C1 segment of cervical spinal cord (tissue), 14 donors: ENCODE results near the gene GPD1L.
"Not testable (repeated sequence)": the region's sequence is repeated elsewhere in the genome, so short reads cannot be mapped to it uniquely, and the experiment has no call there.

ENCODE experiments used
- DNase-seq, 14 donors: peaks; one replicate each; lab custom pipeline; 2025; lab: John Stamatoyannopoulos, UW

GPD1L gene

GRCh38 chr3:32105291-32106131 lies 909 bp upstream of the GPD1L start:
- no peak for DNase-seq

GRCh38 chr3:32106929-32107362 lies 526 bp downstream of the GPD1L start:
- peak in 9 of 14 donors; percentile 30 to 70 (median 47) for DNase-seq

GRCh38 chr3:32108224-32108623 lies 1.8 kb downstream of the GPD1L start:
- DNase-seq = not testable (repeated sequence)

- DNase-seq = peak; percentile 4 to 93 (median 75)
These were observed 2.8 kb downstream of the GPD1L start for GRCh38 chr3:32109256-32109655.

- no peak for DNase-seq
These were observed 3.9 kb downstream of the GPD1L start for GRCh38 chr3:32110233-32110760.

GRCh38 chr3:32111560-32111959 lies 5.1 kb downstream of the GPD1L start:
- DNase-seq = no peak

- no peak for DNase-seq
These were observed 7.1 kb downstream of the GPD1L start for GRCh38 chr3:32113566-32113965.

- no peak for DNase-seq
These were observed 7.6 kb downstream of the GPD1L start for GRCh38 chr3:32113981-32114545.

- not testable (repeated sequence) for DNase-seq
These were observed 8.3 kb downstream of the GPD1L start for GRCh38 chr3:32114546-32115386.

- DNase-seq = no peak
These were observed 10.9 kb downstream of the GPD1L start for GRCh38 chr3:32117320-32117719.

GRCh38 chr3:32118215-32118614 lies 11.8 kb downstream of the GPD1L start:
- DNase-seq = no peak

- no peak for DNase-seq
These were observed 14.1 kb downstream of the GPD1L start for GRCh38 chr3:32120471-32120870.

GRCh38 chr3:32121137-32121536 lies 14.7 kb downstream of the GPD1L start:
- no peak for DNase-seq

GRCh38 chr3:32123620-32124019 lies 17.2 kb downstream of the GPD1L start:
- DNase-seq = no peak

- no peak for DNase-seq
These were observed 18.6 kb downstream of the GPD1L start for GRCh38 chr3:32125012-32125411.

- DNase-seq = no peak
These were observed 20.0 kb downstream of the GPD1L start for GRCh38 chr3:32126305-32127015.

GRCh38 chr3:32127219-32127826 lies 20.9 kb downstream of the GPD1L start:
- no peak for DNase-seq

- no peak for DNase-seq
These were observed 22.5 kb downstream of the GPD1L start for GRCh38 chr3:32128936-32129335.

- DNase-seq = no peak
These were observed 23.4 kb downstream of the GPD1L start for GRCh38 chr3:32129832-32130231.

GRCh38 chr3:32132121-32132520 lies 25.7 kb downstream of the GPD1L start:
- DNase-seq = no peak

- no peak for DNase-seq
These were observed 26.3 kb downstream of the GPD1L start for GRCh38 chr3:32132706-32133105.
